NCI-H226 (cell line): Measurements from ENCODE around the gene TCFL5.
A peak's percentile ranks its signal among the peaks of the same experiment; 100 is the strongest.
"Not testable (repeated sequence)": the region's sequence is repeated elsewhere in the genome, so short reads cannot be mapped to it uniquely, and the experiment has no call there.

Source experiments
- DNase-seq: peaks from one replicate; pipeline ENCODE4 v3.0.0-alpha.2; 2015

Gene TCFL5

DNA sequence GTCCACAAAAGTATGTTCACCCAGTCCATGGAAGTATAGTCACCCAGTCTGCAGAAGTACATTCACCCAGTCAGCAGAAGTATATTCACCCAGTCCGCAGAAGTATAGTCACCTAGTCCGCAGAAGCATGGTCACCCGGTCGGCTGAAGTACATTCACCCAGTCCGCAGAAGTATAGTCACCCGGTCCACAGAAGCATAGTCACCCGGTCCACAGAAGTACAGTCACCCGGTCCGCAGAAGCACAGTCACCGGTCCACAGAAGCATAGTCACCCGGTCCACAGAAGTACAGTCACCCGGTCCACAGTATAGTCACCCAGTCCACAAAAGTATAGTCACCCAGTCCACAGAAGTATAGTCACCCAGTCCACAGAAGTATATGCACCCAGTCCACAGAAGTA, 8.8 kb downstream of the TCFL5 start:
- DNase-seq: no peak

DNA sequence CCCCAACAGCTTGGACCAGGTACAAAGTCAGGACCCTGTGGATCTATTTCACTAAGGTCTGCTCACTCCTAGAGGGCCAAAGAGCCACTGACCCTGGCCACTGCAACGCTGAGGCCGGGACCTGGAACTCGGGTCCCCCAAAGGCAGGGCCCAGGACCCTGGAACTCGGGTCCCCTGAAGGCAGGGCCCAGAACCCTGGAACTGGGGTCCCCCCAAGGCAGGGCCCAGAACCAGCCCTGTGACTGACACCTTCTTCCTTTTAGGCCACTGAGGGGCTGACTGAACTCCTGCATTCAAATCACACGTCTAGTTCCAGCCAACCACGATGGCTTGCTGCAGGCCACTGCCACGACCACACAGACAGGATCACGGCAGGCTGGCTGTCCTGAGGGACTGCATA, 9.4 kb downstream of the TCFL5 start:
- DNase-seq: no peak

DNA sequence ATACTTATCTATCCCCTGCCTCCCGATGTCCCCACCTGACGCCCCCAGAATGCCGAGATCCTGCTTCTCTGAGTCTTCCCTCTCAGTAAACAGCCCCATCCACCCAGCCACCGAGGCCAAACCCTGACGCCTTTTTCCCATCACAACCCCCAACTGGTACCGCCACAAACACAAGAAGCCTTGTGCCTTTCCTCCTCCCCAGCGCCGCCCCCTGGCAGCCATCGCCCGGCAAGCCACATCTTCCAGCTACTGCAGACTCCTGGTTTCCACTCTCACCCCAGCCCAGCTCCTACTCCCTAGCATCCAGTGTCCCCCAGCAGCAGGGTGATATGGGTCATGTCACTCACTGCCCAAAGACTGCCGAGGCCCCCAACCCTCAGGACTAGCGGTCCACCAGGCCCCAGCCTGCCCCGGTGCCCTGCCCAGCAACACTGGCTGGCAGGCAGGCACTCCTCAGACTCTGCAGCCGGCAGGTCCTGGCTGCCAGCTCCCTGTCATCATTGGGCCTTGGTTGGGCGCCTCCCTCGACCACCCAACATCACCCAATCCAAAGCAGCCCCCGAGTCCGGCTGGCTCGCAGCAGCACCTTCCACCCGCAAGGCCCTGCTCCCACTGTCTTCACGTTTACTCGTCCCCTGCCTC, 11.2 kb downstream of the TCFL5 start:
- DNase-seq: no peak

DNA sequence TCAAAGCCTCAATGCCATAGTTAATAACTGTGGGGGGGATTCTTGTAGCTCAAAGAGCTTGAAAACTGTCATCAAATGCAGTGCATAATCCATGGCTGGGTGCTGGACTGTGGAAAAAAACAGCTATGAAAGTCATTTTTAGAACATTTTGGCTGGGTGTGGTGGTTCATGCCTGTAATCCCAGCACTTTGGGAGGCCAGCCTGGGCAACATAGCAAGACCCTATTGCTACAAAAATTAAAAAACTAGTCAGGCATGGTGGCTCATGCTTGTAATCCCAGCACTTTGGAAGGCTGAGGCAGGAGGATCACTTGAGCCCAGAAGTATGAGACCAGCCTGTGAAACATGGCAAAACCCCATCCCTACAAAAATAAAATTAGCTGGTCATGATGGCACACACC, 12.2 kb downstream of the TCFL5 start:
- no peak for DNase-seq

DNA sequence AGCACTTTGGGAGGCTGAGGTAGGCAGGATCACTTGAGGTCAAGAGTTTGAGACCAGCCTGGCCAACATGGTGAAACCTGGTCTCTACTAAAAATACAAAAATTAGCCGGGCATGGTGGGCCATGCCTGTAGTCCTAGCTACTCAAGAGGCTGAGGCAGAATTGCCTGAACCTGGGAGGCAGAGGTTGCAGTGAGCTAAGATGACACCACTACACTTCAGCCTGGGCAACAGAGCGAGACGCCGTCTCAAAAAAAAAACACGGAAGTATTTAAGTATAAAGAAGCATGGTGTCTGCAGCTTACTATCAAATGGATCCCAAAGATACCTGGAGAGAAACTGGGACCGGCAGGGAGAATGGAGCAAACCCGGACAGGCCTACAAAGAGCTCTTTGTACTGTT, 12.7 kb downstream of the TCFL5 start:
- not testable (repeated sequence) for DNase-seq

DNA sequence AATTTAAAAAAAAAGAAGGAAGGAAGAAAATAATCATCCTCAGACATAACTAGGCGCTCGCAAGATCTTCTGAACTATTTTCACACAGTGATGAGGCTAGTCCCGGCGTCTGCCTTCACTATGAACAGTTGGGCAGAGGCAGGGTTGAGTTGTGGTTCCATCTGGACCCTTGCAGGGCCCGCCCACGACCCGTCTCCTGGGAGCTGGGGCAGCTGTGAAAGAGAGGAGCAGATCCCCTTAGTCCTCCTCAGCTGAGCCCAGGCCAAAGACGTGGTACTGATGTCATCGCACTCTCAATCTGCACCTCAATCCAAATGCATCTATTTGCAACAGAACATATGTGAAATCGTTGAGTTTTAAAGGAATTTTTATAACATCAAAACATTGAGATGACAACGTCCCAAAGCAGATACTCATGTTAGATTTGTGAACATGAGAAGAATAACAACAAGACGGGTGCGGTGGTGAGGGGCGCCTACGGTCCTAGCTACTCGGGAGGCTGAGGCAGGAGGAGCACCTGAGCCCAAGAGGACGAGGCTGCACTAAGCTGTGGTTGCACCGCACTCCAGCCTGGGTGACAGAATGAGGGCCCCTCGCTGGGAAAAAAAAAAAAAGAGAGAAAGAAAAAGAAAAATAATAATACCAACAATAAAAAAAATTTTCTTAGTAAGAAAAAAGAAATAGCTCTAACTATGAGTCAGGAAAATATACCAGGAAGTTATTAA, 15.3 kb downstream of the TCFL5 start:
- DNase-seq: no peak

DNA sequence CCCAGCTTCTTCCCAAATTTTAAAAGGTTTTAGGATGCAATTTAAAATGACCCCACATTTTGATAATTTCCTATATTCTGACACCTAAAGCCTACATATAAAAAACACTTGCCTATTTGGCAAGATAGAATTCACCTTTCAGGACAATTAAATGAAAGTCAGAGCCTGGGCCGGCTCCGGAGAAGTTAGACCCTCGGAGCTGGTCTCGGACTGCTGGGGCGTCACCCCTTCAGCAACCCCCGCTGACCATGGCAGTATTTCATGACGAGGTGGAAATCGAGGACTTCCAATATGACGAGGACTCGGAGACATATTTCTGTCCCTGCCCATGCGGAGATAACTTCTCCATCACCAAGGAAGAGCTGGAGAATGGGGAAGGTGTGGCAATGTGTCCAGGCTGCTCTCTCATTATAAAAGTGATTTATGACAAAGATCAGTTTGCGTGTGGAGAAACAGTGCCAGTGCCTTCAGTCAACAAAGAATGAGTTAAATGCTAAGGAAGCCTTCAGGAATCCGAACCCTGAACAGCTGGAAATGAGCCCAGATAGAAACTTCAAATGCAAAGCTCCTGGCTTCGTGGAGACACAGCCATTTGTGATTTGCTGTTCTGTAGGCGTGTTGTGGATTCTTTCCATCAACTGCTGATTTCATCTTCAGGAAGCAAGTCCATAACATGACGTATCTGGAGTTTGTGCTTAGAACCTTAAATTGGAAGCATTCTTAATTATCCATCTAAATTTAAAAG, 16.0 kb downstream of the TCFL5 start:
- no peak for DNase-seq

DNA sequence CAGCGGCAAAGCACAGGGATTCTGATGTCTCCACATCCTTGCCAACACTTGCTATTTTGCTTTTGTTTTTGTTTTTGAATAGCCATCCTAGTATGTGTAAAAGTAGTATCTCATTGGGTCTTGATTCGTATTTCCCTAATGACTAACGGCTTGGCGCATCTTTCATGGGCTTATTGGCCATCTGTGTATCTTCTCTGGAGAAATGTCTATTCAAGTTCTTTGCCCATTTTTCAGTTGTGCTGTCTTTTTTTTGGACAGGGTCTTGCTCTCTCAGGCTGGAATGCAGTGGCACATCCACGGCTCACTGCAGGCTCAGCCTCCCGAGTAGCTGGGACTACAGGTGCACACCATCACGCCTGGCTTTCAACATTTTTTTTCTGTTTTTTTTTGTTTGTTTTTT, 17.4 kb downstream of the TCFL5 start:
- no peak for DNase-seq

DNA sequence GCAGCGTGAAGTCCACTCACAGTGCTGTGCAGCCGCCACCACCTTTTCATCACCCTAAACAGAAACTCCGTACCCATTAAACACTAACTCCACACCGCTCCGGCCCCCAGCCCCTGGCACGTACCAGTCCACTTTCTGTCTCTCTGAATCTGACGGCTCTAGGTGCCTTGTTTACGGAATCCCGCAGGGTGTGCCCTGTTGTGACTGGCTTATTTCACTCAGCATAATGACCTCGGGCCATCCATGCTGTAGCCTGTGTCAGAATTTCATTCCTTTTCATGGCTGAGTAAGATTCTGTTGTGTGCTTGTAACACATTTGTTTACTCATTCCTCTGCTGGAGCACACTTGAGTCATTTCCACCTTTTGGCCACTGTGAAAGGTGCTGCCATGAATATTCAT, 18.0 kb downstream of the TCFL5 start:
- DNase-seq: no peak

DNA sequence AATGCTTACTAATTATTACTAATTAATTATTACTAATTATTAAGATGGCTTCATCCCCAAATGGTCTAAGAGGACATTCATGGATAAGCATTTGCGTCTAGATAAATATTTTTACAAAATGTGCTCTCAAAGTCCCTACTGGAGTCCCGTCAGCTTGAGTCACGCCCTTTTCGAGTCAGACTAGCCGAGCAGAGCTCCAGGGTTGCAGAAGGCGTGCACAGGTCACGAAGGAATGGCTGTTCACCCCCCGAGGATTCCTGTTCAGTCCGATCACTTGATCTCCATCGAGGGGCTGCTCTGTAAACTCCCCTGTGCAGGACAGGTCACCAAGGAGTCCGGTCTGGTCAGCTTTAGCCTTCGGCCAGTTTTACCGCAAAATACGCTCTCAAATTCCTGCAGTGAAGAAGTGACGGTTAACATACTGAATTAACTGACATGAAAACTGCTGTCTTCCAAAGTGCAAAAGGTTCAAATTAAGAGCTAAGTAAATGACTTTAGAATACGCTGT, 19.9 kb downstream of the TCFL5 start:
- no peak for DNase-seq

DNA sequence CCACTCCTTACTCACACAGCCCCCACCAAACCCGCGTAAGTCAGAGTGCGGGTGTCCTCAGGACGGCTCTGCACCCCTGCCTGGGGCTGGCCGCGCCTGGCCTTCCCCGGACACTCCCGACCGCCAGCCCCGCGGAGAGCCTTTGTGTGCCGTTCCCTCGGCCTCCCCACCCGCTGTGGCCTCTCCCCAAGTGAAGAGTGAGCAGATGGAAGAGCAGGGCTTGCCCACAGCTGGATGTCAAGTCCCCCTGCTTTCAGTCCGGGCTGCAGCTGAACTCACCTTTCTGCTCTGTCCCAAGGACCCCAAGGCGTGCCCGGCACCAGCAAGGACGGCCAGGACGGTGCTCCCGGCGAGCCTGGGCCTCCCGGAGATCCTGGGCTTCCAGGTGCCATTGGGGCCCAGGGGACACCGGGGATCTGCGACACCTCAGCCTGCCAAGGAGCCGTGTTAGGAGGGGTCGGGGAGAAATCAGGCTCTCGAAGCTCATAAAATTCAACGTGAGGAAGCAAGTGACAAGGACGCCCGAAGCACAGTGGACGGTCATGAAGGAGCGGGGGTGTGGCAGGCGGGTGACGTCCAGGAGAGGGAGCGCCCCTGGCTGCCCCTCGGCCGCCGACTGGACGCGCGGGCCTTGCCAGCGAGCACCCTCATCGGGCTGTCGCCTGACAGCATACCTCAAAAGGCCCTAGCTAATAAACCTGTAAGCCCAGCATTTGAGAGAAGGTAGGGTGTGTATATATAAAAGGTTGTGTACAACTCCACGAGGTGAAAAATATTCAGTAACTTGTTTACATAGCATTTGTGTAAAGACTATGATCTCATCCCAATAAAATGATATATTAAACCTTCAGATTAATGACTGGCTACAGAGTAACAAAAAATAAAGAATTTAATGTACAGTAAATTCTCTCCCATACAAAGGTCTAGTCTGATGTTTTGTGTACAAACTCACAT, 21.1 kb downstream of the TCFL5 start:
- no peak for DNase-seq

DNA sequence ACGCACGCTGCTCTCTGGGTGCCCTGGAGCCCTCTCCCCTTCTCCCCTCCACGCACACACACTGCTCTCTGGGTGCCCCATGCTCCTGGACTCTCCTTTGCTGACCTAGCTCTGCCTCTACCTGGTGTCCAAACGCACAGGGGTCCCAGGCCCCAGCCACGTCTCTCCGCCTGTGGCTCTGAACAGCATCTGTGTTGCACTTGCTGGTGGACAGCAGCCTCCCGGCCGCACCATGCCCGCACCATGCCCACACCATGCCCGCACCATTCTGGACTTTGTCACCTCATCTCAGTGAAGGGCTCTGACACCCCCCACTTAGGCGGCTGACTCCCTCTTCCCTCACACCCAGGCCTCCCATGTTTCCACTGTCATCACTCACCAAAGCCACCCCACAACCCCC, 21.8 kb downstream of the TCFL5 start:
- no peak for DNase-seq

DNA sequence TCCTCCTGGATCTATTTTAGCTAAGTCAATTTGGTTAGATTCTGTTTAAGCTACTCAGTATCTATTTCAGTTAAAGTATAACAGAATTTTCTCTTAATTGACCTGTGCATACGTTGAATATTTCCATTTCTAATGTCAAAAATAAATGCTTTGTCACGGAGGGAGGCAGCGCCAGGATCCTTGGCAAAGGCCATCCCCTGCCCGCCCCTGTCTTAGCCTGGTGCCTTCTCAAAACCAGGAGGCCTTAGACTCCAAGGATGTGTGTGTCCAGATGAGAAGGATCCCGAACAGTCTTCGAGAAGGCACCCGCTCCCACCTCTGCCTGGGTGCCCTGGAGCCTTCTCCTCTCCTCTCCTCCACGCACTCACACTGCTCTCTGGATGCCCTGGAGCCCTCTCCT, 22.4 kb downstream of the TCFL5 start:
- no peak for DNase-seq

DNA sequence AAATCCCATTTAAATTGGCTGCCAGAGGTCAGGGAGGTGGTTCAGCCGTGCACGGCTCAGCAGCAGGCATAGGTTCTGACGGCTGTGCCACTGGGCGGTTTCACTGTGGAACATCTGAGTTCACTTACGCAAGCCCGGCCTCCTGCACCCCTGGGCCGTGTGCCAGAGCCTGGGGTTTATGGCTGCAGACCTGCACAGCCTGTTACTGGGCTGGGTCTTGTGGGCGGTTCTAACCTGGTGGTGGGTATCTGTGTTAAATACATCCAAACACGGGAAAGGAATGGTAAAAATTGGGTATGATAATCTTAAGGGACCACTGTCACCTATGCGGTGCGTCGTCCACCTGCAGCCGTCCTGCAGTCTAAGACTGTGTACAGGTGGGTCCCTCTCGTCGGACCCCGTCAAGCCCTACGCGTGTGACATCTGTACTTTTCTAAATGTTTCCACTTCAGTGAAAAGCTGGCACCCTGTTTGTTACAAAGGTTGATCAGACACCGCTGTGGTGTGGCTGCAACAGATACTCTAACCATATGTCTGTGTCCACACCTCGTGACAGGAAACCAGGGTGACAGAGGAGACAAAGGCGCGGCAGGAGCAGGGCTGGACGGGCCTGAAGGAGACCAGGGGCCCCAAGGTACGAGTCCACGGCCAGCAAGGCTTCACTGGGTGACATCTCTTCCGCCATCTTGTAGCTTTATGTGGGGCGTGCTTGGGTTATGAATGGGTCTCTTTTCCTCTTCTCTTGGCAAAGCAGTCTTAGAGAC, 23.3 kb downstream of the TCFL5 start:
- peak; percentile 33 for DNase-seq

DNA sequence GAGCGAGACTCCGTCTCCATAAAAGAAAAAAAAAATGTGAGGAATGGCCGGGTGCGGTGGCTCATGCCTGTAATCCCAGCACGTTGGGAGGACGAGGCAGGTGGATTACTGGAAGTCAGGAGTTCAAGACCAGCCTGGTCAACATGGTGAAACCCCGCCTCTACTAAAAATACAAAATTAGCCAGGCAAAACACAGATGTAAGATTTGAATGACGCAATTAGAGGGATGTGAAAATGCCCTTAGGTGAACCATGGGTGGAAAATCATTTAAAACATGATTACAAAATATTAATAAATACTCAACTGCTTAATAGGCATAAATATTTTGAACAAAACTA, 23.9 kb downstream of the TCFL5 start:
- no peak for DNase-seq

DNA sequence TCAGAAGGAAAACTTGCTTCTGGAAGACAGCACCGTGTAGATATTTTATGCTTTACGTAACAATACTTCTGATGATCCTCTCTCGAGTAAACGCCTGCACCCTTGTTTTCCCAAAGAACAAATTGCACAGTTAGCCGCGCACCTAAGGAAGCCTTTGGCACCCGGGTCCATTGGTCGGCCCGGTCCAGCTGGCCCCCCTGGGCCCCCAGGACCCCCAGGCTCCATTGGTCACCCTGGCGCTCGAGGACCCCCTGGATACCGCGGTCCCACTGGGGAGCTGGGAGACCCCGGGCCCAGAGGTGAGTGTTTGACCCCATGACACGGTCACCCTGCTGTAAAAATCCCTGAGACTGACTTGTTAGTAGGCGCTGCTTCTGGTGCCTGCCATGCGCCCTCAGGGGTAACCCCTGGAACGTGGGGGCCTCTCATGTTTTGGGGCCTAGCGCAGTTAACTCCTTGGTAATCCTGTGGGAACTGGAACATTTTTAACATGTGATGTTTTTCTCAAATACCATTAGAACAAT, 24.6 kb downstream of the TCFL5 start:
- DNase-seq: no peak

DNA sequence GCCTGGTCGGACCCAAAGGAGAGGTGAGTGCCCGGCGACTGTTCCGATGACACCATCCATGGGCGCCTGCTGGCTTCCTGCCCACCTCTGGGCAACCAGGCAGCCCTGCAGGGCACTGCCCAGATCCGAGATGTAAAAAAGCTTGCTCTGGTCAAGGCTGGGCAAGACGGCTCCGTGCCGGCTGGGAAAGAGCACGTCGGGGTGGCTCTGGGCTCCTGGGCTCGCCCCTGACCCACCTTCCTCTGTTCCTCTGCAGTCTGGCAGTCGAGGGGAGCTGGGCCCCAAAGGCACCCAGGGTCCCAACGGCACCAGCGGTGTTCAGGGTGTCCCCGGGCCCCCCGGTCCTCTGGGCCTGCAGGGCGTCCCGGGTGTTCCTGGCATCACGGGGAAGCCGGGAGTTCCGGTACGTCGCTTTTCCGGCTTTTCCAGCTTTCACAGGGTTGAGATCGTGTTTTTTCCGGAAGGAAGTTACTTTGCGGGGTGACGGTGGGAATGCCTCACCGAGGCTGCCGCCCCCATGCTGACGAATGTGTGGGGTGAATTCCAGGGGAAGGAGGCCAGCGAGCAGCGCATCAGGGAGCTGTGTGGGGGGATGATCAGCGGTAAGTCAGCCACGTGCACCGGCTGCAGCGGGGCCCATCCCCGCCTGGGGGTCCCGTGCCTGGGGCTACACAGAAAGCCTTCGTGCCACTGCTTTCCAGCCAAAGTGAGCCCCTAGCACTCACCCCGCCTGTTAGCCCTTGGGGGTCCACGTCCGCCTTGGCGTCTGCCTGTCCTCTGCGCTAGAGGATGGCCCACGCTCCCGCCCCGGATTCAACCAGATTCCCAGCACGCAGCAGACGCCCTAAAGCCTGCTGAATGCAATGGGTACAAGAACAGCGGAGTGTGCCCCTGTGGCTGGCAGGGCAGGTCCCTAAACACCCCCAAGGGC, 25.4 kb downstream of the TCFL5 start:
- no peak for DNase-seq

DNA sequence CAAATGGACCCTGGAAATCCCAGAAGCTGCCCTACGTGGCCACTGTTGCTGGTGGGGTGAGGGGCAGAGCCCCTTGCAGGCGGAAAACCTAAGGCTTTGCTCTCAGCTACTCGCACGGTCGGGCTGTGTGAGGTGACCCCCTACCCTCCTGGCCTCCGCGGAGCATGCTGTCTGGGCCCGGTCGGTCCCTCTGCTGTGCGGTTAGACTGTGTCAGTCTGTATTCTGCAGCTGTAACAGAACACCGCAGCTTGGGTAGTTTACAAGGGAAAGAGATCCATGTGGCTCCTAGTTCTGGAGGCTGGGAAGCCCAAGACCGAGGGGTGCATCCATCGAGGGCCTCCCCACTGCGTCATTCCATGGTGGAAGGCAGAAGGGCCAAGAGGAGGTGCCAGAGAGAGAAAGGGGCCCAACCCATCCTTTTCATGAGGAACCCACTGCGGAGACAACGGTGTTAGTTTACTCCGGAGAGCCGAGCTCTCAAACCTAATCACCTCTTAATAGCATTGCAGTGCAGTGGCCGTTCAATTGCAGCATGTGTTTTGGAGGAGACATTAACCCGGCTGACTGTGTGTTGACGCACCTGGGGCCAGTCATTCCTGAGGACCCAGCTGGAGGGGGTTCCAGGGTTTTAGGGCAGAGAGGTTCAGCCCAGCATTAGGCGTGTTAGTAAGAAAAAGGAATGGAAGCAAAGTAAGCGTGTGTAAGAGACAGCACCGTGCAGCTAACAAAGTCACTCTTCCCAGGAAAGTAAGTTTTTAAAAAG, 26.5 kb downstream of the TCFL5 start:
- DNase-seq: no peak

DNA sequence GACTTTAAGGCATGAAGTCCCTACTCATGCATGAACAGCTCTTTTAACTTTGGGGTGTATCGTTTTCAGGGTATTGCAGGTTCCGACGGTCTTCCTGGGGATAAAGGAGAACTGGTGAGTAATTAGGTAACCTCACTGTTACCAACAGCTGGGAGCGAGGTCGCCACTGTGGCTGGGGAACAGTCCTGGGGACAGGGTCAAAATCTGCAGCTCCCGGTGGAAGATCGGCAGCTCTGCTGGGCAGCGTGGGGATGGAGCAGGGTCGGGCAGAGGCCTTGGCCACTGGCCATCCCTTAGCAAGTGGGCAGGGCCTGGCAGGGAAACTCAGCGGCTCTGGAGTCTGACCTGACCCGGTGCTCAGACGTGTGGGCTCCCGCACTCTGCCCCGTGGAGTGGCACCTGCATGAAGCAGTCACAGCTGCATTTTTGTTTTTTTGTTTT, 28.7 kb downstream of the TCFL5 start:
- DNase-seq: no peak
